ENCODE measurements around the gene TSBP1.

The TSBP1 gene, protein sequence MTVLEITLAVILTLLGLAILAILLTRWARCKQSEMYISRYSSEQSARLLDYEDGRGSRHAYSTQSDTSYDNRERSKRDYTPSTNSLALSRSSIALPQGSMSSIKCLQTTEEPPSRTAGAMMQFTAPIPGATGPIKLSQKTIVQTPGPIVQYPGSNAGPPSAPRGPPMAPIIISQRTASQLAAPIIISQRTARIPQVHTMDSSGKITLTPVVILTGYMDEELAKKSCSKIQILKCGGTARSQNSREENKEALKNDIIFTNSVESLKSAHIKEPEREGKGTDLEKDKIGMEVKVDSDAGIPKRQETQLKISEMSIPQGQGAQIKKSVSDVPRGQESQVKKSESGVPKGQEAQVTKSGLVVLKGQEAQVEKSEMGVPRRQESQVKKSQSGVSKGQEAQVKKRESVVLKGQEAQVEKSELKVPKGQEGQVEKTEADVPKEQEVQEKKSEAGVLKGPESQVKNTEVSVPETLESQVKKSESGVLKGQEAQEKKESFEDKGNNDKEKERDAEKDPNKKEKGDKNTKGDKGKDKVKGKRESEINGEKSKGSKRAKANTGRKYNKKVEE
- long read RNA-seq, donor 1, partial matches to known transcripts: 12 of 12 reads
- long read RNA-seq, donor 1, other reads (novel, unspliced or antisense): 0 of 12 reads
- long read RNA-seq, donor 2, partial matches to known transcripts: 12 of 12 reads
- long read RNA-seq, donor 2, other reads (novel, unspliced or antisense): 0 of 12 reads
- long read RNA-seq, donor 3: 0 reads
- long read RNA-seq, donor 4, partial matches to known transcripts: 25 of 25 reads
- long read RNA-seq, donor 4, other reads (novel, unspliced or antisense): 0 of 25 reads
- long read RNA-seq, donor 5: 0 reads
- long read RNA-seq, donor 6: 0 reads
- long read RNA-seq, donor 7: 0 reads
- long read RNA-seq, donor 8: 0 reads

DNA sequence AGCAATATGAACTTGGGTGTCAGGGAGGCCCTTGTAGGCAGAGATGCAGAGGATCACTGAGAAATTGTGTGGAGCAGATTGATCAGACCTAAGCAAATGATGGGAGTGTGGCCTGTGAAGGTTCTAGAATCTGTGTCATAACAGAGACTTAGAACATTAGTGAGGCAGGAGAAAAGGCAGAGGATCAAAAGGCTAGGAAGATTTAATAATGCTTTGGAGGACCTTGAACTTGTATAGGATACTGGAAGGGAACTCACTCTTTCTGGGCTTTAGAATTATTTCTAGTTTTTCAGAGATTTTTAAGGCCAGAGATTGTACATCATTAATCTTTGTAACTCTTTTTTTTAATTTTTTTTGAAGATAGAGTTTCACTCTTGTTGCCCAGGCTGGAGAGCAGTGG, at the start of gene TSBP1:
Gene TSBP1, minus strand, starts transcription at position 101 of the 400 bp plus-strand sequence. CDS start 197 bp downstream, outside the sequence.
- DNase-seq: no peak

DNA sequence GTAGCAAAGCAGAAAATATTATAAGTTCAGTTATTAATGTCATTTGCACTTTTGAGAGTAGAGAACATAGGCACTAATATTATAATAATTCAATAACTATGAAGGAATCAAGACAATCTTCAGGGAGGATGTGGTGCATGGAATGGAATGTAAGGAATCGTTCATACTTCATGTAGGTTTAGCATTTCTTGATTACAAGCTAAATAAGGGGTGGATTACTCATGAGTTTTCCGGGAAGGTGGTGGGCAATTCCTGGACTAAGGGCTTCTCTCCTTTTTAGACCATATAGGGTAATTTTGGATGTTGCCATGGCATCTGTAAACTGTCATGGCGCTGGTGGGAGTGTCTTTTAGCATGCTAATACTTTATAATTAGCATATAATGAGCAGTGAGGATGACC, 44.3 kb upstream of the TSBP1 start:
- DNase-seq: no peak

DNA sequence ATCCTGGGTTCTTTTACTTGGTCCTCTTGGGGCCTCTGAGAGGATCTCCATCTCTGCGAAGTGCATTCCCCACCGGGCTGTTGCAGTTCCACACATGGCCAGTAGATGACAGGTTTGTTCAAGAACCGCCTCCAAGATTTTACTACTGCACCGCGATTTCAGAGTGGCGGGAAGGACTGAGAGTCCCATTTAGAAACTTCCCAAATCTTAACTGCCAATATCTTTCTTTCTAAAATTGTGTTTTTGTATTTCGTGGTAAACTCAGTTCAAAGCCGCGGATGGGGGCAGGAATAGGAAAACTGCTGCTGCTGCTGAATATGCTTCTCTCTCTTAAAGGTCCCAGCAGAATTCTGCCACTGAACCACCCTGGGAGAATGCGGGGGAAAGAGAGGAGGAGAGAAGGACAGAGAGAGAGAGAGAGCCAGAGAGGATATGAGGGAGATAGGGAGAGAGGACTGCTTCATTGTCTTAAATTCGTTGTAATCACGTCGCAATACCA, 43.9 kb upstream of the TSBP1 start:
- peak; percentile 70 for DNase-seq

DNA sequence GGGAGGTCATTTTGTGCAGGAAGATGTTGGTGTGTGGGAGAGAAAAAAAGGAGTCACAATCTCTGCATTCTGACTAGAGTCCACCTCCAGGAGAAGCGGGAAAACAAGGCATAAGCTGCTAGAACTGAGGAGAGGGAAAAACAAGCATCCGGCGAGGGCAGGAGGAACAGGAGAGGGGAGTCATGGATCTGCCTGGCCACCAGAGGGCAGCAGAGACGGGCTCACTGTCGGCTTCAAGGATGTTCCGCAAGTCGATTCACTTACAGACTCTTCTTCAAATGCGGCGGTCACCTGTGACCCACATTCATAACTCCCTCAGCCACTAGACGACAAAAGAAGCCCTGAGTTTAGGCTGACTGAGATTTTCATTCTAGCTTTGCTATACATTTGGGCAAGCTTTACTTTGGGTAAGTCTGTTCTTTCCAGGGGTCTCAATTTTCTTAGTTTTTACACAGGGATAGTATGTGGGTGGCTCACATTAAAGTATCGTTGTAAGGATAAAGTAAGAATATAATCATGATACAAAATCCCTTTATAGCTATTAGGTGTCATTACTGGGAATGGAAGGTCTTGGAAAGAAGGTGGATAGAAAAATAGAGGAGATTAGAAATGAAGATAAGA, 41.8 kb upstream of the TSBP1 start:
- DNase-seq: peak; percentile 61

DNA sequence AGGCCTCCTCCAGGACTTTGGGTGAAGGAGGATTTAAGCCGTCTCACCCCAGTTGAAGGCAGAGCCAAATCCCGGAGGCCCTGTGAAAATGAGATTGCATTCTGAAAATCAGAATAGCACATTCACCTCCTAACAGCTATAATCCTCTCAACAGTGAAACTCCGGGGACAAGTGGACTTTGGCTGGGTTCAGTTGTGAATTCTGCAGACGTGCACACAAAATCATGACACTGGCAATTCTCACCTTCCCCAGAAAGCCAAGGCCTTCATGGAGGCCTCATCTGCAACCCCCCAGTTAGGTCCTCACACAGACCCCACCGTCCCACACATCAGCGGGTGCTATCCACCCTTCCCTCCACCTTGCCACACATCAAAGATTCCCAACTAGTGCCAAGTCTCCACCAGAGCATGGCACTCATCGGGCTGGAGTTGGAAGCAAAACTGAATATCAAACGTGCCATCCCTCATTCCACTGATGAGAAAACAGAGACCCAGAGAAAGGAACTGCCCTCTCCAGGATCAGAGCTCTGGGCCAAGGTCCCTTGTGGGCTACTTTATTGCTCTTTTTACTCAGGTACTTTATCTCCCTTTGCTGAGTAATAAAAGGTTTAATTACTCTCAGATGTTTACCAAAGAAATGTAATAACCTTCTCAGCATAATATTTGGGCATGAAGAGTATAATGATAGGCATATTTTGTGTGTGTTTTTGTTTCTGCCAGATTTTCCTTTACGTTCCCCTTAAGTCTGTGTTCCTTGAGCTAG, 40.0 kb upstream of the TSBP1 start:
- DNase-seq: no peak

DNA sequence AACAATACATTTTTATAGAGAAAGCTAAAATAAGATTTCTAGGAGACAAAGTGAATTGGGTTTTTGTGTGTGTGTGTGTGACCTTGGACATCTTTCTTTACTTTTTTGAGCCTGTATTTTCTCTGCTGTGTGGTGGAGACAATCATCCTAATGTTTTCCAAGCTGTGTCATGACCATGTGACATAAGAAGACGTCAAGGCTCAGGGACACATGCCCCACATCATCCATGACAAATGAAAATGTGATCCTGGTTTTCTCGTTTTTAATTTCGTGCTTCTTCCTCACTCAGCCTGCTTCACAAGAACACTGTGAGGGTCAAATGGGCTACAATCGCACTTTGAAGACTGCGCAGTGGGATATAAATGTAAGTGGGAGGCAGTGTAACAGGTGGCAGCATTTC, 39.2 kb upstream of the TSBP1 start:
- no peak for DNase-seq

DNA sequence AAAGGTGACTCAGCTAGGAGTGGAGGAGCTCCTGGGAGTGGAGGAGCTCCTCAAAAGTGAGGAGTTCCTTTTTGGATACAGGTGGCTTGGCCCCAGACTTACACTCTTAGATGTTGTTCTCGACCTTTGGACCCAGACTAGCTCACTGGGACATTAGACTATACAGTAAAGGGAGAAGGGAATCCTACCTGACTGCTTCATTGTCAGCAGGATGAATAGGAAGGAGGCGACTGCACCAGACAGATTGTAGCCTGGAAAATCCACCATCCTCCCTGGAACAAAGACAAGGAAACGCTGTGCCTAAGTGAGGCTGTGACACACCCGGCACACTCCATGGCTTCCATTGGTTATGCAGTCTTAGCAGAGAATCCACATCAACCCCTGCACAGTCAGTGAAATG, 35.2 kb upstream of the TSBP1 start, which contains the start of gene BTNL2:
Gene BTNL2, minus strand, starts transcription at position 325 of the 400 bp plus-strand sequence. Its CDS starts 58 bp downstream, at position 267.
- DNase-seq: no peak

DNA sequence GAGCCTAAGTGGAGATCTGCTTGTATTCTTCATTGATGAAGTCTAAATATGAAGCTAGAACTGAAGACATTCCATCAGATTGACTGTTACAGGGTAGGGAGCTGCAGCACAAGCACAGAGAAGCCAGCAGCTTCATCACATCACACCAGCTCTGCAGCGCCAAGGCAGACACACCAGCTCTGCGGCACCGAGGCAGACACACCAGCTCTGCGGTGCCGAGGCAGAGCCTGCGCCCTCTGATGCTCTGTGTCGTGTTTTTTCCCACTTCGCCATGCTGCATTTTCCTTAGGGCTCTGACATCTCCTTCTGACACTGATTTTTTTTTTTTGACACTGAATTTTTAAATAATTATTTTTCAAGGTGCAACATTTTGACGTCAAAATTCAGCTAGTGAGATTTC, 34.5 kb upstream of the TSBP1 start:
- no peak for DNase-seq

DNA sequence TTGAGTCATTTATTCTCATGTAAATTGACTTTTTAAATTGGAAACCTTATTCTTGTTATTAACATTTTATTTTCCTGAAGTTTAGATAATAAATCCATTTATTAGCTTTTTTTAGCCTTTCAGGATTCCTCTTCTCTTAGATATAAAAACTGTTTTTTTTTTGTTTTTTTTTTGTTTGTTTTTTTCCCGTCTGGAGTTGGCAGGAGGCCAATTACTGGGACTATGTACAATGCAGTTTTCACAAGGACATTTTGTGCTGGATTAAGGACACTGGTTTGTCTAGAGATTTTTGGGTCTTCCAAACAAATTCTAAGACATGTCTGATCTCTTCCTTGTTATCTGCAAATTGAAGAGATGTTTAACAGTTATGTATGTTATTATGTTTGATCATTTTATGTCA, 34.0 kb upstream of the TSBP1 start:
- DNase-seq: no peak

DNA sequence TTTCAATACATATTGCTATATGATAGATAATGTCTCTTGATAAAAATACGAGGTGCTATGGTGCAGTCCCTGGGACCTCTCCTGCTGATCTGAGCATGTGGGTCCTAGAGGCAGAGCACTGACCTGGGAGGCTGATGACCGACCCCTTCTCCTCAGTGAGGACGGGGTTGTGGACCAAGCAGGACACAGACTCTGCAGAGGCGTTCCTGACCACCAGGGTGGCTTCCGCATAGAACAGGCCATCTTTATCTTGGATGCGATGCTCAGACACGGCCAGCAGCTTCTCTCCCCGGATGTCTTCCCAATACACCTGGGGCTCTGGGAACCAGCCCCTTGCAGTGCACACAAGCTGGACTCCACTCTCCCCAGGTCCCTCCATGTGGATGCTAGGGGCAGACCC, 31.1 kb upstream of the TSBP1 start:
- no peak for DNase-seq

DNA sequence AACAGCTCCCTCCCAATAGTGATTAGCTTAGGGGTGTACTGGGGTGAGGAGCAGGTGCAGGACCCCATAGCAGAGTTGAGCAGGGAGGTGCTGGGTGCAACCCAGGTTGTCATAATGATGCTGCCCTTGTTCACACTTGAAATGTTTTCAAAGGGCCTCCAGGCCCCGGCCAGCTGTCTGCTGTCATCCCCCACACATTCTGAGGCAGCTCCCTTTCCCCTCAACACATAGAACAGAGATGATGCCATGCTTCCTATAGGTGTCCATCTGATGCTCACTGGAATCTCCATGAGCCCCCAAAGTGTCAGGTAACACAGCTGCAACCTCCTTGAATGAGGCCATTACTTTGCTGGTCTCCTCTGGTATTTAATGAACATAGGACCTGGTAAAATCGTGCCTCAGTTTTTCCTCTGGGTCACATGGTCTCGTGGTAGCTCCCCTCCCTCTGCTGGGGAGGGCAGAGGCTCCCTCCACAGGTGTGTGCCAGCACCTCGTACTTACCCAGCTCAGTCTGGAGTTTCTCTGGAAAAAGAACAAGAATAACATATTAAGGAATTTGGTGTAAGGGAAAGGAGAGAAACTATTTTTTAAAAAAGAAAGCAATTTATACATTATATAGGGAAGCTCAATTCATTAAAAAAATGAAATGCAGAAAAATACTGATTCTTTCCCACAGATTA, 29.7 kb upstream of the TSBP1 start:
- DNase-seq: no peak

DNA sequence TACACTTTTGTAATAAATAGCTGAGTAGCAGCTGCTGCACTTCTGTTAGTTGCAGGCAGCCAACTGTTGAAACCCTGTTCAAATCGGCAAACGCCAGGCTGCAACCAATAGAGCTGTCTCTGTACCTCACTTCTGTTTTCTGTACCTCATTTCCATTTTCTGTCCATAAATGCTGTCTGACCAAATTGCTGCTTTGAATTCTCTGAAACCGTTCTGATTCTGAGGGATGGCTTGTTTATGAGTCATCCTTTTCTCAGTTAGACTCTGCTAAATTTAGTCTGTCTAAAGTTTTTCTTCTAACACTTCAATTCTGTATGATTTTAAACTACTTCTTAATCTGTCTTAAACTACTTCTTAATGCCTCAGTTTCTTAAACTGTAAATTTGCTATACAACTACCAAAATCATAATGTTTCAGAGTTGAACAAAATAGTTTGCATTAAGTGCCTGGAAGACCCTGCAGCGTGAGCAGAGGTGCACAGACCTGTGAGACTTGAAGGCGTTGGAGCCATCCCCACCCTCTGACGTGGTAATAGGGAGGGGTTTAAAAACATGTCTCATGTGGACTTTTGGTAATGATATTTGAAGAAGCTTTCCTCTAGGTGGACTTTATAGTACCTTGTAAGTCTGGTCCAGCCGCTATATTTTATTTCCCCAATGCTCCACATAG, 25.7 kb upstream of the TSBP1 start:
- no peak for DNase-seq

DNA sequence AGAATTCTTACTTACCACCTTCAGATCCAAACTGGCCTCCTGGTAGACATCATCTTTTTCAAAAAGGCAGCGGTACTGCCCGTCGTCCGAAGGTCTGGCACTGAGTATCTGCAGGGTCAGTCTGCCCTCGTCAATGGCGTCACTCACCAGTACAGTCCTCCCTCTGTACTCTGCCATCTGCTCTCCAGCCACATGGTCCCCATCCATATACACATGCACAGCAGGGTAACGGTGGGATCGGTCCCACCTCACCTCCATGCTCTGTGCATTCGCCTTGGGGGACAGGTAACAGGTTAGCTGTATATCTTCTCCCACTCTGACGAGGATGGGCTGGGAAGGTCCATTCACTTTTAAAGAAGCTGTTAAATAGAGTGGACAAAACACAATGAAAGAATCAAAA, 24.3 kb upstream of the TSBP1 start:
- no peak for DNase-seq

DNA sequence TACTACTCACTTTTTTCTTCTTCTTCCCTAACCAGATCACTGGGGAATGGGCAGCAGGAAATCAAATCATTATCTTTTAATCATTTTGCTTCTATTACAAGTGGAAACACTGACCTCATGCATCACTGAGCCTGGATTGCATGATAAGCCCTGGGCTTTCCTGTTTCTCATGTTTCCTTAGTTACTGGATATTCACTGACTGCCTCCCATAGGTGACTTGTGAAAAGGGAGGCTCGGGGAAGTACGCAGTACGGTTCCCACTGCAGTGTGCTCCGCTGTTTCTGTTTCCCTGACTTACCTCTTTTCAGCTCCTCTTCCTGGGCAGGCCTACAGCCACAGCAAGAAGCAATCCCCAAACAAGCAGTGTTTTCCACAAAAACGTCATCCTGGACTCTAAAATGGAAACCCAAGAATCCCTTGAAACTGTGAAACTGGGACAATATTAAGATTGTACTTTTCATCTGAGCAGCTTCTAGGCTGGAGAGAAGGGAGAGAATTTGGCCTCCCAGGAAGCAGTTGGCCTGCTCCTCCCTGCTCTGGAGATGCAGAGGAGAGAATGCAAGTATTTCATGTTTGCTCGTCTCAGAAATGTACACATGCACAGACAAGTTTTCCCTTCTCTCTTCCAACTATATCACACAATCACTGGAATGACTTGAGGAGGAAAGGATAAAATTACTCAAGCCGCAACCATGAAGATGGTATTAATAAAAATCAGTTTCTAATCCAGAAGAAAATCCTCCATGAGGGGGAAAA, 22.1 kb upstream of the TSBP1 start:
- DNase-seq: peak; percentile 24

DNA sequence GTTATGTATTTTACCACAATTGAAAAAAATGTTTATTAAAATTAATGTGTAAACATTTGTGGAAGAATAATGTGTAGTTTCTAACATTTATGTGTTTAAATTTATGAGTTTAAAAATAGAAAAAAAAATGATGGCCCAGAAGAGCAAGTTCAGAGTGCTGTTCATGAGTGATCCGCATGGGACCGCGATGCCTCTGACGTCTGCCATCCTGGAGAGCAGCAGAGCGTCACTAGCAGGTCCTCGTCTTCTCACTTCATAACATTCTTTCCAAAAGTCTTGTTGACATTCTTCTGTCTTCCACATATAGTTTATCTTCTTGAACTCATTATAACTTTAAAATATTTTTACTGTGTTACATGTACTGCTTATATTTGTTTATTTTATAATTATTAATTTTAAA, 19.8 kb upstream of the TSBP1 start:
- no peak for DNase-seq

DNA sequence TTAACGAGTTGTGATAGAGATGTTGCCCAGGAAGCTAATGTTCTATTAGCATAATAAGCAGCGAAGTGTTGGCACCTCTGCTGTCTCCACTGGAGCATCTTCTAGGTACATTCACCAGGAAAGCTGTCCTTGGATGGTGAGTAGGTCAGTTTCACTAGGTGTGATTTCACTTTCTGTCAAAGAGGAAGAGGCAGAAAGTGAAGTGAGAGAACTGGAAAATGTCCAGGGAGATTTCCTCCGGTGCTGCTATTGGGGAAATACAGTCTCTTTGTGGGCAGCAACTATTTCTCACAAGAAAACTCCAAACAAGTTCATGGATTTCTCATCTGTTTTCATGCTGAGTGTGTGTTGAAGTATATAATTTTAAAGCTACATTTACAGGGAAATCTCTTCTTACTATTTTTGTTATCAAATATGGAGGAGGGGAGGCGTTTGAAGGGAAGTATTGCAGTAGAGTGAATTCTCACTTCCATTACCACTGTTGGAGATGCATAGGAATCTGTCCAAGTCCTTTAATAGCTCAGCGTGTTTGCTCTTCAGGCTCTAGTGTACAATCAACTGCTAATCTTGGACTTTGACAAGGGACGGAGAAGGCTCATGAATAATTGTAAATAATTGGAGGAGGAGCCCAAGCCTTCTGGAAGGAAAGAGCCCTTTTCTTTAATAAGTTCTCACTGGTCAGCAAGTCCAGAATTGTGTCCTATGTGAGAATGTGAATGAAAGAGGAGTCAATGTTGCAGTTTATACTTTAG, 16.1 kb upstream of the TSBP1 start:
- no peak for DNase-seq

DNA sequence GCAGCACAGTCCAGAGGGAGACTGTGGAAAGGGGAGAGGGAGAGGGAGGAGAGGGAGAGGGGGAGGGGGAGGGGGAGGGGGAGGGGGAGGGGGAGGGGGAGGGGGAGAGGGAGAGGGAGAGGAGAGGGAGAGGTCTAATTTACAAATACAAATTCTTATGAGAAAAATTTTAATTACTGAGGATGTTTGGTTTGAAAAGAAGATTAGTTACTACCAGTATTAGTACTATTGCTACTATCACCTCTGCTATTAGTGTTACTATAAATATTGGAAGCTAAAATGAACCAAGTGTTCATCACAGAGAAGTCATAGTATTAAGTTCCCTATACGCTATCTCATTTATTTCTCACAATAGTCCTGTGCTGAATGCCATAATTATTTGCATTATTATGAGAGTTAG, 14.3 kb upstream of the TSBP1 start:
- DNase-seq: no peak

DNA sequence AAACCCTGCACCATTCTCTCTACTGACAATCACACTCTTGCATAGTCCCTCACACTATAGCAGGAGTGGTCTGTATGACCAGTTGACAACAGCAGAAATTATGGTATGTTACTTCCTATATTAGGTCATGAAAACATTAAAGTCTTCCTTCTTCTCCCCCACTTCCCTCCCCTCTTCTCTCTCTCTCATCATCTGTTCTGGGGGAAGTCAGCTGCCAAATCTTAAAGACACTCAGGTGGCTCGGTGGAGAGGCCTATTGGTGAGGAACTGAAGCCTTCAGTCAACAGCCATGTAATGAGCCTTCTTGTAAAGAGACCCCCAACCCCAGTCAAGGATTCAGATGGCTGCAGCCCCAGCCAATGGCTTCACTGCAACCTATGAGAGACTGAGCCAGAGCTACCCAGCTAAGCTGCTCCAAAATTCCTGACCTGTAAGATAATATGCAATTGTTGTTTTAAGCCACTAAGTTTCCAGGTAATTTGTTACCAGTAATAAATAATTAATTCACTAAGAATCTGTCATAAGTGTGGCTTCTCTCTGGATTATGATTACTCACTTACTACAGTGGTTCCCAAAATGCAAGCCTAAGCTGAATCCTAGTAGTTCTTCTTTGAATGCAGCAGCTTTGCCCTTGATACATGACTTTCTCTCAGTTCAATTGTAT, 11.2 kb upstream of the TSBP1 start:
- no peak for DNase-seq

DNA sequence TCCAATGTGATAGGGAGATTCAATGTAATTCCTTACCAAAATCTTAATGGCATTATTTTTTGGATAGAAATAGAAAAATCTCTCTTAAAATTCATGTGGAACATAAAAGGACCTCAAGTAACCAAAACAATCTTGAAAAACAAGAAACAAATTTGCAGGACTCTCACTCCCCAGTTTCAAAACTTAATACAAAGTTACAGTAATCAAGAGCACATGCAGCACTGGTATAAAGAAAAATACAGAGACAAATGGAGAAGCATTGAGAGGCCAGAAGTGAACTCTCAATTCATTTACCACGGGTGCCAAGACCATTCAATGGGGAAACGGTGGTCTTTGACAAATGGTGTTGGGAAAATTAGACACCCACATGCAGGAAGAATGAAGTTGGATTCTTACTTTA, 7.8 kb upstream of the TSBP1 start:
- no peak for DNase-seq
